Tibial nerve (tissue), 4 donors: Measurements from ENCODE around the gene SFXN5.

ENCODE experiments used
- CTCF ChIP-seq, 5 experiments: fragments of 200-600 bp in 3 of 5; fragments of 450-650 bp in 2 of 5; sonication (generic) in 3 of 5; IDR thresholded peaks; one replicate each; pipeline ENCODE4 v1.5.1; 2016 to 2019; ENCODE audit warnings: antibody characterized with exemption in 5 of 5, mild to moderate bottlenecking in 3 of 5, moderate library complexity in 2 of 5
- EP300 ChIP-seq, 2 donors: sonication (generic); formaldehyde crosslinking; IDR thresholded peaks; one replicate each; pipeline ENCODE4 v1.6.1; 2017; ENCODE audit warnings: antibody characterized with exemption in 2 of 2, mild to moderate bottlenecking in 1 of 2
- POLR2A ChIP-seq, 2 donors: fragments of 450-650 bp; IDR thresholded peaks; one replicate each; pipeline ENCODE4 v1.6.1; 2017; ENCODE audit warnings: antibody characterized with exemption in 2 of 2, mild to moderate bottlenecking in 2 of 2, moderate library complexity in 2 of 2

- TF ChIP-seq POLR2A (IDR thresholded peaks at IDR 0.05): no peak
- TF ChIP-seq CTCF (IDR thresholded peaks at IDR 0.05): no peak
- no peak for TF ChIP-seq EP300 (IDR thresholded peaks at IDR 0.05)
Measured at GRCh38 chr2:73003027-73003426, 68.5 kb downstream of the SFXN5 start.
